Measurements from ENCODE around the gene SLFN12. TPM values are rescaled to one million over a fixed set of nuclear protein-coding genes. Genes with fewer than 3 reads are reported as not detected.
A peak's percentile ranks its signal among the peaks of the same experiment; 100 is the strongest.
"Not testable (repeated sequence)": the region's sequence is repeated elsewhere in the genome, so short reads cannot be mapped to it uniquely, and the experiment has no call there.

Gene SLFN12
- total and polyA plus RNA-seq, 5 donors: 2.1 to 6.0 (median 4.3) TPM

DNA sequence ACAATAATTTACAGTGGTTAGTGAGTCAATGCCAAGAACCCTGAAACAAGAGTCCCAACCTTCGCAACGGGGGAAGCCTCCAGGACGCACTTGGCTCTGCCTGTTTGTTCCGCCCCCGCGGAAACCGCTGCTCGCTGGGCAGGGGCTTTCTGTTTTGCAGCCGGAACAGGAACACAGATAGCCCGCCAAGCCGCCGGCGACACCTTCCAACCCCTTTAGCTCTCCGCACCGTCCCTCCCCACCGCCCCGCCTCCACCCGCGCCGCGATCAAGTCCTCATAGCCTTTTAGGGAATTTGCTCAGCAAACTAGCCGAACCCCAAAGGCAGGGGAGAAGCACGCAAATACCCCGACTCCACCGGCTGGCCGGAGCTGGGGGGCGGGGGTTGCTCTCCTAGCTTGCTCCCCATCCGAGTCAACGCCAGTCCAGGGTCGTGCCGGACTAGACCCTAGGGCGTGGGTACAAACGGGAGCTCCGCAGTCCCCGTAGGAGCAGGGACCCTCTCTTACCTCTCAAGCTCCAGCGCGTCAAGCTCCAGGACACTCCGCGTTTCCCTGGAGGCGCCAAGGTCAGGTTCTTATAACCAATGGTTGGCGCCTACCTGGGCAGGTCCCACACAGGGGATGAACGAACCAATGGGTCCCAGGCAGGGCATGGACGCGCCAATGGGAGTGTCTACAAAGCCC is 16.1 kb upstream of the SLFN12 start, which contains the start of gene SLFN13:
SLFN13 (minus strand) TSS at position 553 of the 685 bp plus-strand sequence. CDS start 3,086 bp downstream, outside the sequence.
- ATAC-seq (peak; percentile 92 to 94), DNase-seq (peak; percentile 86 to 93 (median 92))
- H3K27ac ChIP-seq (ENCODE audit: low read length): peak within 1 kb of the TSS; percentile 59
- no peaks in the 10 kb centered on the region for H3K9me3 ChIP-seq (ENCODE audit: control insufficient read depth, low read length)
- H3K27me3 ChIP-seq (ENCODE audit: control insufficient read depth, insufficient read depth): no peaks in the 10 kb centered on the region
- WGBS: 3% methylated on average over 44 of the region's 44 CpGs
- peak within 1 kb of the TSS; percentile 51 for H3K4me3 ChIP-seq (ENCODE audit: low read length)
- H3K4me1 ChIP-seq (ENCODE audit: control insufficient read depth, insufficient read depth, low read length): peaks cover 5% of the 10 kb centered on the region
- intact Hi-C loops (cut with DNase I): no loop called here

DNA sequence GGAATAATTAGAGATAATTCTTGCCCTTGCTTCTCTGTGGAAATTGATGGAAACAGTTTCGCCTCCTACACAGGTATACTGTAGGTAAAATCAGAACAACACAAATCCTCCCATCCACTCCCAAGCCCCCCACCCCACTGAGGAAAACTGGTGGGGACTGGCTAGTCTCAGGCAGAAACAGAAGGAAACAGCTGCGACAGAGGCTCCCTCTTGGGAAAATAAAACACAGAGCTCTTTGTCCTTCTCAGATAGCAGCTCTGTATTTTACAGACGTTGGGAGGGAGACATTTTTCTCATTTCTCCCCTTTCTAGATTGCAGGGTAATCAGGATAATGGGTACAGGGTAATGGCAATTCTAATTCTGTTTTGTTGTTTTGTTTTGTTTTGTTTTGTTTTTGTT is 15.2 kb upstream of the SLFN12 start:
- Histone ChIP-seq H3K9me3 (ENCODE audit: control insufficient read depth, low read length) (no peaks in the 10 kb centered on the region), H3K4me3 (ENCODE audit: low read length) (peak overlapping the region; percentile 51), H3K4me1 (ENCODE audit: control insufficient read depth, insufficient read depth, low read length) (peaks cover 5% of the 10 kb centered on the region), H3K27me3 (ENCODE audit: control insufficient read depth, insufficient read depth) (no peaks in the 10 kb centered on the region), H3K27ac (ENCODE audit: low read length) (peak overlapping the region; percentile 59)
- intact Hi-C loops (cut with DNase I): no loop called here
- DNase-seq (no peak), ATAC-seq (no peak)
- WGBS: 40% methylated on average over 3 of the region's 3 CpGs

DNA sequence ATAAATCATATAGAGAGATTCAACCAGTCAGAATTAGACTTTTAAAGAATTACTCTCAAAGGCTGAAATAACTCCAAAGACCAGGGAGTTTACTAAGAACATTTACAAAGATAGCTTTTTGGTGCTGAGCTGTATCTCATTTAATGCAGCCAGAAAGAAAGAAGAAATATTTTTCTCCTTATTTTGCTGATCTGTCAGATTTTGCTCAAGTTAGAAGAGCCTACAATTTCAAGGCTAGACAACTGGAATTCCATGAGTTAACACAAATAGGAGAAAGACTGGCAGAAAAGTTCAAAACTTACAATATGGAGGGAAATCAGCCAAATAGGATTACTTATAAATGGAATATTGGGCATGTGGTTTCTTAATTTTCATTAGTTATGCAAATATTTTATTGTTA is 6.1 kb upstream of the SLFN12 start:
- H3K4me1 ChIP-seq (ENCODE audit: control insufficient read depth, insufficient read depth, low read length): no peaks in the 10 kb centered on the region
- DNase-seq: no peak
- intact Hi-C loops (cut with DNase I): loop anchor here in 1 of 4 donors (10.0 kb wide), 1 partner anchor 64 kb away; the partner anchor contains the start of gene SLFN11
- no peak for ATAC-seq
- H3K9me3 ChIP-seq (ENCODE audit: control insufficient read depth, low read length): no peaks in the 10 kb centered on the region
- H3K4me3 ChIP-seq (ENCODE audit: low read length): no peak overlapping the region
- H3K27ac ChIP-seq (ENCODE audit: low read length): no peak overlapping the region
- no peaks in the 10 kb centered on the region for H3K27me3 ChIP-seq (ENCODE audit: control insufficient read depth, insufficient read depth)

DNA sequence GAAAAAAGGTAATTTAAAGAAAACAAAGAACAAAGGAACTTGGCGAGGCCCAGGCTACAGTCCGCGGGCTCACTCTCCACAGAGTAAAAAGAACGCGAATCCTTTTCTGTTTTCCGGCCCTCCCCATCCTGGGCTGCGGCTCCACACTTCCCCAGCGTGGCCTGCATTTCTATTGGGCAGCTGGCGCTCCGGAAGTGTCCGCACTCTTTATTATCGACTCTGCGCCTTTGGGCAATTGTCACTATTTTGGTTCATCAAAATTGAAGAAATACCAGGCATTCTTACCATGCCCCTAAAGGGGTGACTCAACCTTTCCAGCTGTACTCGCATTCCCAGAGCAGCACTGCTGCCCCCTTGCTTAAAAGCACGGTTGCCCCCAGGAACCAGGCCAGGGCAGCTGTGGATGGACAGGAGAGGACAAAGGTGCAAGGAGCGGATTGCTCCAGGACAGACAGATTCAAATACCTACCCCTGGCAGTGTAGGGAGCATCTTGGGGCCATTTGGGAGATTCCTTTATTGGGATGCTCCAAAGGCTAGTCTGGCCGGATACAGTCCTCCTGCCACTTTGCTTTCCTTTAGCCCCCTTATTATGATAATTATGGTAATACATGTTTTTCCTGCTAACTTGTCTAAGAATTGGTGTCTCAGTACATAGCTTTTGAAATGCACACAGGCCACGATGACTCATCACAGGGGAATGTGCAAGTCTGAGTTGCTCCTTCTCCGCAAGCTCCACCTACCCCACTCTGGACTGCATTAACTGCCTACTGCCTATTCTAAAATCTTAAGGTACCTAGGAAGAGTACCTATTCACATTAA is 985 bp upstream of the SLFN12 start:
- H3K4me1 ChIP-seq (ENCODE audit: control insufficient read depth, insufficient read depth, low read length): peaks cover 4% of the 10 kb centered on the region
- intact Hi-C loops (cut with DNase I): loop anchor here in 1 of 4 donors (10.0 kb wide), 1 partner anchor 58 kb away; the partner anchor contains the start of gene SLFN11
- ATAC-seq (peak; percentile 94), DNase-seq (peak; percentile 79 to 85 (median 84))
- peak overlapping the region; percentile 86 for H3K4me3 ChIP-seq (ENCODE audit: low read length)
- 4% methylated on average over 19 of the region's 19 CpGs for WGBS
- no peaks in the 10 kb centered on the region for H3K27me3 ChIP-seq (ENCODE audit: control insufficient read depth, insufficient read depth)
- no peaks in the 10 kb centered on the region for H3K9me3 ChIP-seq (ENCODE audit: control insufficient read depth, low read length)
- peak overlapping the region; percentile 97 for H3K27ac ChIP-seq (ENCODE audit: low read length)

DNA sequence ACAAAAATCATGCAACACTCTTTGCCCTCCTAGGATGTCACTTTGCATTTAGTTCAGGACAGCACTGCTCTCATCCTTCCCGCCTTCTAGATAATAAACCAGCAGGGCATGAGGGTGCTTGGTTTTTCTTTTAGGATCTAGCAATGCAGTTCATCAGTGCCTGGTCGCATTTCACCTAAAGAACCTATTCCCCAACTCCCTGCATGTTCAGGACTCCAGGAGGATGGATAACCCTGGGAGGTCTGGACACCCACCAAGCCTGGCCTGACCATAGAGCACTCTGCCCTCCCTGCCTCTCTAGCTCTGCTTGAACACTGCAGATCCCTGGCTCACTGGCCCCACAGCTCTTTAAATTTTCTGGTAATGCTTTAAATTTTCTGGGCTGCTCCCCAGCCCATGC is 2.6 kb downstream of the SLFN12 start:
- DNase-seq (no peak), ATAC-seq (no peak)
- intact Hi-C loops (cut with DNase I): loop anchor here in 1 of 4 donors (10.0 kb wide), 1 partner anchor 55 kb away; the partner anchor contains the start of gene SLFN11
- no peaks in the 10 kb centered on the region for H3K27me3 ChIP-seq (ENCODE audit: control insufficient read depth, insufficient read depth)
- no peak overlapping the region for H3K27ac ChIP-seq (ENCODE audit: low read length)
- no peak overlapping the region for H3K4me3 ChIP-seq (ENCODE audit: low read length)
- H3K9me3 ChIP-seq (ENCODE audit: control insufficient read depth, low read length): no peaks in the 10 kb centered on the region
- WGBS: 87% methylated on average over 2 of the region's 2 CpGs
- peaks cover 4% of the 10 kb centered on the region for H3K4me1 ChIP-seq (ENCODE audit: control insufficient read depth, insufficient read depth, low read length)

DNA sequence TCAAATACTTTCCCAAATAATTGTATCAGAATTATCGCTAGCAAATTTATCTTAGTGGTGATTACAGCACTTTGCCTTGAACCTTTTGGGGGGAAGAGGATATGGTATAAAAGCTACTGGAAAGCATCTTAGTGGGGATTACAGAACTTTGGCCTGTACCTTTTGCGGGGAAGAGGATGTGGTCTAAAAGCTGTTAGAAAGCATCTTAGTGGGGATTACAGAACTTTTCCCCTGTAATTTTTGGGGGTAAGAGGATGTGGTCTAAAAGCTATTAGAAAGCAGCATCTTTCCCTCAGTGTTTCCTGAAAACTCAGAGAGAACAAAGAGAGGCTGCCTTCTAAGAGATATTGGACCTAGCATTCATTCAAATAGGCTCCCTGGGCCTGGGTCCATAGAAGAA is 4.1 kb downstream of the SLFN12 start:
- ATAC-seq (no peak), DNase-seq (no peak)
- H3K27ac ChIP-seq (ENCODE audit: low read length): no peak overlapping the region
- no peak overlapping the region for H3K4me3 ChIP-seq (ENCODE audit: low read length)
- intact Hi-C loops (cut with DNase I): no loop called here
- WGBS: 90% methylated on average over 2 of the region's 2 CpGs
- no peaks in the 10 kb centered on the region for H3K9me3 ChIP-seq (ENCODE audit: control insufficient read depth, low read length)
- H3K4me1 ChIP-seq (ENCODE audit: control insufficient read depth, insufficient read depth, low read length): peaks cover 4% of the 10 kb centered on the region
- no peaks in the 10 kb centered on the region for H3K27me3 ChIP-seq (ENCODE audit: control insufficient read depth, insufficient read depth)

DNA sequence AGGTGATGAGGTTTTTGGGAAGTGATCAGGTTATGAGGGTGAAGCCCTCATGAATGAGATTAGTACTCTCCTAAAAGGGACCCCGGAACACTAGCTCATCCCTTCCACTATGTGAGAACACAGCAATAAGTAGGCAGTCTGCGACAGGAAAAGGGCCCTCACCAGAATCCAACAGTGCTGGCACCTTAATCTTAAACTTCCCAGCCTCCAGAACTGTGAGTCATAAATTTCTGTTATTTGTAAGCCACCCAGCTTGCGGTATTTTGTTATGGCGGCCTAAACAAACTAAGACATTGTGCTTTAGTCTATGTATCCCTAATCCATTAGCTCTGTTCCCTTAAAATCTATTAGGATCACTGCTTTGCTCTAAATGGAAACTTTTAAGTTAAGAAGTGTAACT is 8.5 kb downstream of the SLFN12 start:
- no peaks in the 10 kb centered on the region for H3K9me3 ChIP-seq (ENCODE audit: control insufficient read depth, low read length)
- ATAC-seq (no peak), DNase-seq (no peak)
- no peak overlapping the region for H3K4me3 ChIP-seq (ENCODE audit: low read length)
- no peaks in the 10 kb centered on the region for H3K27me3 ChIP-seq (ENCODE audit: control insufficient read depth, insufficient read depth)
- WGBS: 94% methylated on average over 4 of the region's 4 CpGs
- no peaks in the 10 kb centered on the region for H3K4me1 ChIP-seq (ENCODE audit: control insufficient read depth, insufficient read depth, low read length)
- intact Hi-C loops (cut with DNase I): no loop called here
- H3K27ac ChIP-seq (ENCODE audit: low read length): no peak overlapping the region

DNA sequence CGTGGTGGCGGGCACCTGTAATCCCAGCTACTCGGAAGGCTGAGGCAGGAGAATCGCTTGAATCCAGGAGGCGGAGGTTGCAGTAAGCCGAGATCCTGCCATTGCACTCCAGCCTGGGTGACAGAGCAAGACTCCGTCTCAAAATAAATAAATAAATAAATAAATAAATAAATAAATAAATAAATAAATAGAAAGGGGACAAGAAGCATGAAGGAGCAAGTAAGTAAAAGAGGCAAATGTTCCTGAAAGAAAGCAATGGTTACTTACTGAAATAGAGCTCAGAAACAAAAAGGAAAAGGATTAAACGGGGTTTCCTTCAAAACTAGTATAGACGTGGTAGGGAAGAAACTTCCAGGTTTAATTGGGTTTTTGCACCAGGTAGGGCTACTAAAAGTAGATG is 11.2 kb downstream of the SLFN12 start:
- H3K4me1 ChIP-seq (ENCODE audit: control insufficient read depth, insufficient read depth, low read length); intact Hi-C loops (cut with DNase I); H3K9me3 ChIP-seq (ENCODE audit: control insufficient read depth, low read length); H3K27me3 ChIP-seq (ENCODE audit: control insufficient read depth, insufficient read depth); ATAC-seq; H3K27ac ChIP-seq (ENCODE audit: low read length); H3K4me3 ChIP-seq (ENCODE audit: low read length); DNase-seq: not testable (repeated sequence)
- 97% methylated on average over 9 of the region's 9 CpGs for WGBS

DNA sequence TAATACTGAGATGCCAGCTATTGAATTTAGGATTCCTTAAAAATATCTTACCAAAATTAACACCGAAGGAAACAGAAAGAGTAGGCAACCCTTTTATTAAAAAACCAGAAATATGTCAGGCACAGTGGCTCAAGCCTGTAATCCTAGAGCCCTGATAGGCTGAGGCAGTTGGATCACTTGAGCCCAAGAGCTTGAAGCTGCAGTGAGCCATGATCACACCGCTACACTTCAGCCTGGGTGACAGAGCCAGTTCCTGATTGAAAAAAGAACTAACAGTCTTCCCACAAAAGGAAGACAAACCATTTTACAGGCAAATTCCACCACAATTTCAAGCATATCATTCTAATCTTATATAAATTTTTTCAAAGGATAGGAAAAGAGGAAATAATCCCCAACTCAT is 15.6 kb downstream of the SLFN12 start:
- no peaks in the 10 kb centered on the region for H3K9me3 ChIP-seq (ENCODE audit: control insufficient read depth, low read length)
- no peaks in the 10 kb centered on the region for H3K27me3 ChIP-seq (ENCODE audit: control insufficient read depth, insufficient read depth)
- DNase-seq: no peak
- intact Hi-C loops (cut with DNase I): no loop called here
- no peak overlapping the region for H3K4me3 ChIP-seq (ENCODE audit: low read length)
- 89% methylated on average over 2 of the region's 2 CpGs for WGBS
- no peak overlapping the region for H3K27ac ChIP-seq (ENCODE audit: low read length)
- no peak for ATAC-seq
- H3K4me1 ChIP-seq (ENCODE audit: control insufficient read depth, insufficient read depth, low read length): no peaks in the 10 kb centered on the region

DNA sequence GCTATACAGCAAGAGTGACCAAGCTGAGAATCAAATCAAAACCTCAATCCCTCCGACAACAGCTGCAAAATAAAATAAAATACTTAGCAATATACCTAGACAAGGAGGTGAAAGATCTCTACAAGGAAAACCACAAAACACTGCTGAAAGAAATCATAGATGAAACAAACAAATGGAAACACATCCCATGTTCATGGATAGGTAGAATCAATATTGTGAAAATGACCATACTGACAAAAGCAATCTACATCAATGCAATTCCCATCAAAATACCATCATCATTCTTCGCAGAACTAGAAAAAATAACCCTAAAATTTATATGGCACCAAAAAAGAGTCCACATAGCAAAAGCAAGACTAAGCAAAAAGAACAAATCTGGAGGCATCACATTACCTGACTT is 17.6 kb downstream of the SLFN12 start:
- not testable (repeated sequence) for ATAC-seq

DNA sequence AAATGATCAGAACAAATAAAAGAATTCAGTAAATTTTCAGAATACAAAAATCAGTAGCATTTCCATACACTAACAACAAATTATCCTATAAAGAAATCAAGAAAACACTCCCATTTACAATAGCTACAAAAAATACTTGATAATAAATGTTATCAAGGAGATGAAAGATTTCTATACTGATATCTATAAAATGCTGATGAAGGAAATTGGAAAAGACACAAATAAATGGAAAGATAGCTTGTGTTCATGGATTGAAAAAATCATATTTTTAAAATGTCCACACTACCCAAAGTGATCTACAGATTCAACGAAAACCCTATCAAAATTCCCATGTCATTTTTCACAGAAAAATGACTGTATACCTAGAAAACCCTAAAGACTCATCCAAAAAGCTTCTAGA is 18.1 kb downstream of the SLFN12 start:
- intact Hi-C loops (cut with DNase I): no loop called here
- Histone ChIP-seq H3K9me3 (ENCODE audit: control insufficient read depth, low read length) (peaks cover 2% of the 10 kb centered on the region), H3K4me3 (ENCODE audit: low read length) (no peak overlapping the region), H3K4me1 (ENCODE audit: control insufficient read depth, insufficient read depth, low read length) (no peaks in the 10 kb centered on the region), H3K27me3 (ENCODE audit: control insufficient read depth, insufficient read depth) (no peaks in the 10 kb centered on the region), H3K27ac (ENCODE audit: low read length) (no peak overlapping the region)
- DNase-seq (no peak), ATAC-seq (no peak)
- 99% methylated on average over 1 of the region's 1 CpG for WGBS

More for the DNA sequence above, 17.6 kb downstream of the SLFN12 start:
- WGBS: 99% methylated on average over 2 of the region's 2 CpGs
- DNase-seq; H3K4me3 ChIP-seq (ENCODE audit: low read length); intact Hi-C loops (cut with DNase I); H3K27ac ChIP-seq (ENCODE audit: low read length); H3K9me3 ChIP-seq (ENCODE audit: control insufficient read depth, low read length); H3K4me1 ChIP-seq (ENCODE audit: control insufficient read depth, insufficient read depth, low read length); H3K27me3 ChIP-seq (ENCODE audit: control insufficient read depth, insufficient read depth): not testable (repeated sequence)

All from right cardiac atrium (tissue), 5 donors.